ENCODE measurements around the gene MAML2.

The MAML2 gene

GRCh38 chr11:96101146-96101545 is 241.8 kb downstream of the MAML2 start:
- in situ Hi-C loops (cut with HindIII; ENCODE audit: low sequenced_read_pairs) = no loop called here
- no peak for TF ChIP-seq CTCF (IDR thresholded peaks at IDR 0.05; ENCODE audit: low read depth, low read length)
- no peak overlapping the region for H3K4me3 ChIP-seq (ENCODE audit: low read depth, low read length)
- no peak for DNase-seq (ENCODE audit: low read depth, low spot score)

- DNase-seq (ENCODE audit: low read depth, low spot score) = peak; percentile 29
- in situ Hi-C loops (cut with HindIII; ENCODE audit: low sequenced_read_pairs) = no loop called here
- no peak overlapping the region for H3K4me3 ChIP-seq (ENCODE audit: low read depth, low read length)
- no peak for TF ChIP-seq CTCF (IDR thresholded peaks at IDR 0.05; ENCODE audit: low read depth, low read length)
These were observed 244.3 kb downstream of the MAML2 start for GRCh38 chr11:96098511-96099241.

- in situ Hi-C loops (cut with HindIII; ENCODE audit: low sequenced_read_pairs) = no loop called here
- no peak overlapping the region for H3K4me3 ChIP-seq (ENCODE audit: low read depth, low read length)
- no peak for TF ChIP-seq CTCF (IDR thresholded peaks at IDR 0.05; ENCODE audit: low read depth, low read length)
- DNase-seq (ENCODE audit: low read depth, low spot score) = no peak
These were observed 245.1 kb downstream of the MAML2 start for GRCh38 chr11:96097844-96098421.

GRCh38 chr11:96096360-96096759 is 246.6 kb downstream of the MAML2 start:
- no peak for TF ChIP-seq CTCF (IDR thresholded peaks at IDR 0.05; ENCODE audit: low read depth, low read length)
- no peak for DNase-seq (ENCODE audit: low read depth, low spot score)
- in situ Hi-C loops (cut with HindIII; ENCODE audit: low sequenced_read_pairs) = no loop called here
- H3K4me3 ChIP-seq (ENCODE audit: low read depth, low read length) = no peak overlapping the region

- TF ChIP-seq CTCF (IDR thresholded peaks at IDR 0.05; ENCODE audit: low read depth, low read length) = no peak
- H3K4me3 ChIP-seq (ENCODE audit: low read depth, low read length) = no peak overlapping the region
- in situ Hi-C loops (cut with HindIII; ENCODE audit: low sequenced_read_pairs) = no loop called here
These were observed 247.1 kb downstream of the MAML2 start for GRCh38 chr11:96095884-96096303.

GRCh38 chr11:96094156-96094555 is 248.8 kb downstream of the MAML2 start:
- in situ Hi-C loops (cut with HindIII; ENCODE audit: low sequenced_read_pairs) = no loop called here
- TF ChIP-seq CTCF (IDR thresholded peaks at IDR 0.05; ENCODE audit: low read depth, low read length) = no peak
- no peak for DNase-seq (ENCODE audit: low read depth, low spot score)
- H3K4me3 ChIP-seq (ENCODE audit: low read depth, low read length) = no peak overlapping the region

More at GRCh38 chr11:96095884-96096303, 247.1 kb downstream of the MAML2 start:
- DNase-seq (ENCODE audit: low read depth, low spot score) = no peak

Measured in astrocyte of the spinal cord (primary cell).